Limb (tissue), 2 donors: ENCODE measurements around the gene TARBP2.

Source experiments
- DNase-seq, 2 donors: peaks; one replicate each; pipeline ENCODE4 v3.0.0-alpha.2; 2016; ENCODE audit errors: extremely low spot score in 2 of 2

The TARBP2 gene

GRCh38 chr12:53495903-53496751 lies 5.0 kb upstream of the TARBP2 start:
- peak in 1 of 2 donors; percentile 48 for DNase-seq

- no peak for DNase-seq
Measured at GRCh38 chr12:53496752-53497032, 4.4 kb upstream of the TARBP2 start.

GRCh38 chr12:53497461-53497860 lies 3.6 kb upstream of the TARBP2 start:
- no peak for DNase-seq

- no peak for DNase-seq
Measured at GRCh38 chr12:53498235-53498630, 2.9 kb upstream of the TARBP2 start.

- peak; percentile 50 to 83 for DNase-seq
Measured at GRCh38 chr12:53499266-53500141, 1.6 kb upstream of the TARBP2 start, which contains the start of gene MAP3K12. TSS of gene MAP3K12 (minus strand) at chr12:53499458. CDS start at chr12:53487391, 12,067 bp downstream.

GRCh38 chr12:53500142-53500775 lies 824 bp upstream of the TARBP2 start:
- DNase-seq, result no peak

GRCh38 chr12:53501615-53502181 lies 615 bp downstream of the TARBP2 start:
- DNase-seq, result no peak

GRCh38 chr12:53502331-53502730 lies 1.2 kb downstream of the TARBP2 start:
- no peak for DNase-seq

GRCh38 chr12:53502983-53503728 lies 2.1 kb downstream of the TARBP2 start:
- DNase-seq, result no peak

- no peak for DNase-seq
Measured at GRCh38 chr12:53504004-53504920, 3.2 kb downstream of the TARBP2 start.

GRCh38 chr12:53505086-53505485 lies 4.0 kb downstream of the TARBP2 start:
- DNase-seq, result no peak

- no peak for DNase-seq
Measured at GRCh38 chr12:53505555-53506449, 4.7 kb downstream of the TARBP2 start.

GRCh38 chr12:53506450-53506785 lies 5.3 kb downstream of the TARBP2 start:
- DNase-seq, result no peak

GRCh38 chr12:53506881-53507602 lies 6.0 kb downstream of the TARBP2 start, which contains the start of gene NPFF:
TSS of gene NPFF (minus strand) at chr12:53507484. CDS start at chr12:53507474, 10 bp downstream.
- no peak for DNase-seq

GRCh38 chr12:53507603-53507885 lies 6.5 kb downstream of the TARBP2 start:
- no peak for DNase-seq

- DNase-seq, result peak; percentile 78 to 90
Measured at GRCh38 chr12:53508534-53509170, 7.6 kb downstream of the TARBP2 start.

GRCh38 chr12:53510181-53510812 lies 9.2 kb downstream of the TARBP2 start:
- DNase-seq, result no peak
